ENCODE results near the gene BUD31.
A peak's percentile ranks its signal among the peaks of the same experiment; 100 is the strongest.

- TF ChIP-seq CTCF (IDR thresholded peaks at IDR 0.05): no peak
- peak in 1 of 2 donors; percentile 10 for TF ChIP-seq EP300 (IDR thresholded peaks at IDR 0.05)
Measured at GRCh38 chr7:99396418-99397296, 12.1 kb upstream of the BUD31 start.
